GM21515 (cell line): ENCODE data around the gene TREM1.
"Not testable (repeated sequence)": the region's sequence is repeated elsewhere in the genome, so short reads cannot be mapped to it uniquely, and the experiment has no call there.

Experiments used
- ATAC-seq: cut with Tn5 transposase; IDR thresholded peaks from one replicate; pipeline ENCODE4 v1.9.1; 2021; ENCODE audit not compliant: unreplicated experiment

TREM1 gene

GRCh38 chr6:41297248-41297647 is 10.8 kb upstream of the TREM1 start:
- not testable (repeated sequence) for ATAC-seq

GRCh38 chr6:41294214-41294872 is 7.9 kb upstream of the TREM1 start:
- ATAC-seq: no peak

- no peak for ATAC-seq
Measured at GRCh38 chr6:41291717-41292116, 5.2 kb upstream of the TREM1 start.

GRCh38 chr6:41289815-41290214 is 3.3 kb upstream of the TREM1 start:
- ATAC-seq: no peak

- ATAC-seq: no peak
Measured at GRCh38 chr6:41288754-41289129, 2.3 kb upstream of the TREM1 start.

- ATAC-seq: no peak
Measured at GRCh38 chr6:41288030-41288753, 1.7 kb upstream of the TREM1 start.

GRCh38 chr6:41284726-41285125 is 1.8 kb downstream of the TREM1 start:
- no peak for ATAC-seq

GRCh38 chr6:41283600-41283999 is 2.9 kb downstream of the TREM1 start:
- no peak for ATAC-seq

GRCh38 chr6:41280381-41281057 is 6.0 kb downstream of the TREM1 start:
- no peak for ATAC-seq

GRCh38 chr6:41278699-41279405 is 7.6 kb downstream of the TREM1 start:
- no peak for ATAC-seq

GRCh38 chr6:41277605-41278004 is 8.9 kb downstream of the TREM1 start:
- ATAC-seq: no peak

GRCh38 chr6:41275489-41275888 is 11.0 kb downstream of the TREM1 start:
- ATAC-seq: no peak

GRCh38 chr6:41274256-41274655 is 12.2 kb downstream of the TREM1 start:
- no peak for ATAC-seq

GRCh38 chr6:41273714-41274113 is 12.8 kb downstream of the TREM1 start:
- ATAC-seq: no peak

- ATAC-seq: no peak
Measured at GRCh38 chr6:41272591-41273240, 13.8 kb downstream of the TREM1 start.

- ATAC-seq: no peak
Measured at GRCh38 chr6:41271901-41272395, 14.5 kb downstream of the TREM1 start.

GRCh38 chr6:41269716-41270115 is 16.8 kb downstream of the TREM1 start:
- ATAC-seq: no peak

- ATAC-seq: no peak
Measured at GRCh38 chr6:41269166-41269565, 17.3 kb downstream of the TREM1 start.

- no peak for ATAC-seq
Measured at GRCh38 chr6:41268478-41268877, 18.0 kb downstream of the TREM1 start.

- ATAC-seq: no peak
Measured at GRCh38 chr6:41266541-41266940, 19.9 kb downstream of the TREM1 start.

- no peak for ATAC-seq
Measured at GRCh38 chr6:41263267-41263666, 23.2 kb downstream of the TREM1 start.
